Measurements from ENCODE around the gene BABAM2.

The BABAM2 gene

DNA sequence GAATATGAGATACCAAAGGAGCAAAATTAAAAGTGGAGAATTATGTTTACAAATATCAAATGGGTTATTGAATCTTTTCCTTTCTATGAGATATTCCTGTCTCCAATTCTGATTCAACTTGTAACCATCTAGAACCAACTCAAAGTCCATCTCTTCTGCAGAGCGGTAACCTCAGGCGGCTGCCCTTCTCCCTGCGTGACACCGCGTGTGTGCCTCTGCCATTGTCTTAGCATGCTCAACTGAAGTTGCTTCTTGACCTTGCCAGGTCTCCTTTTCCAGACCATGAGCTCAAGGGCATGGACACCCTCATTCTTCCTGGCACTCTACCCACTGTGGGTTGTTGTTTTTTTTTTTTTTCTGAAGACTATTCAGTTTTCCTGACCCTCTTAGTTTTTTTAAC is 398.1 kb downstream of the BABAM2 start:
- no peaks in the 10 kb centered on the region for H3K27me3 ChIP-seq
- H3K4me1 ChIP-seq: no peaks in the 10 kb centered on the region
- TF ChIP-seq Cebpa-rat (IDR thresholded peaks at IDR 0.05): no peak
- H3K36me3 ChIP-seq: peaks cover 9% of the 10 kb centered on the region
- no peak overlapping the region for H3K4me2 ChIP-seq
- no peaks in the 10 kb centered on the region for H3K9me3 ChIP-seq
- no peak overlapping the region for H3K4me3 ChIP-seq
- H4K20me1 ChIP-seq: no peaks in the 10 kb centered on the region
- H3K9ac ChIP-seq: no peak overlapping the region
- no peak overlapping the region for H3K27ac ChIP-seq

DNA sequence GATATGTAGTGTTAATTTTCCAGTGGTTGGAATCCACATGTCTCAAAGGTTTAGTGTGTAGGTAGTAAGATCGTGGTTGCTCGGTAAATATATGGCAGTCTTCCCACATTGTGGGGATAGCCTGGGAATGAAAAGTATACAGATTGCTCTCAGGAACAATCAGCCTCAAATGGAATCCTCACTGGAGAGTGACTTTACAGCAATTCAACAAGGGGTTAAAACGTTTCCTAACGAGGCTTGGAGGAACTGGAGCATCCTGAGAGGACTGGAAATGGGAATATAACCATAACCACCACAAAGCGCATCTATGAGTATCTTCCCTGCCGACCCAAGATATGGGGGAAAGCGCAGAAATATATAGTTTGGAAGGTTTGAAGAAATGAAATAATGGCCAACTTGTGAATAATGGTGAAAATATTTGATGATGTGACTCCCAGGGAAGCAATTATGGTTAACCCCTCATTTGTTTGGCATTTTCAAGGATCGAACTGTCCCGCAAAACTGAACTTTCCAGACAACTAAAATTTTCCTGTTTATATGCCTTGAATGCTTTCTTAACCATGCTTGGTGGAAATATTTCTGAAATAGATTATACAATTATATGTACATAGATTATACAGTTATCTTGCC is 401.4 kb downstream of the BABAM2 start:
- no peak overlapping the region for H3K9ac ChIP-seq
- peaks cover 9% of the 10 kb centered on the region for H3K36me3 ChIP-seq
- no peak overlapping the region for H3K4me2 ChIP-seq
- TF ChIP-seq Cebpa-rat (IDR thresholded peaks at IDR 0.05): no peak
- no peaks in the 10 kb centered on the region for H3K4me1 ChIP-seq
- H4K20me1 ChIP-seq: no peaks in the 10 kb centered on the region
- H3K9me3 ChIP-seq: no peaks in the 10 kb centered on the region
- H3K27me3 ChIP-seq: no peaks in the 10 kb centered on the region
- H3K27ac ChIP-seq: no peak overlapping the region
- no peak overlapping the region for H3K4me3 ChIP-seq

DNA sequence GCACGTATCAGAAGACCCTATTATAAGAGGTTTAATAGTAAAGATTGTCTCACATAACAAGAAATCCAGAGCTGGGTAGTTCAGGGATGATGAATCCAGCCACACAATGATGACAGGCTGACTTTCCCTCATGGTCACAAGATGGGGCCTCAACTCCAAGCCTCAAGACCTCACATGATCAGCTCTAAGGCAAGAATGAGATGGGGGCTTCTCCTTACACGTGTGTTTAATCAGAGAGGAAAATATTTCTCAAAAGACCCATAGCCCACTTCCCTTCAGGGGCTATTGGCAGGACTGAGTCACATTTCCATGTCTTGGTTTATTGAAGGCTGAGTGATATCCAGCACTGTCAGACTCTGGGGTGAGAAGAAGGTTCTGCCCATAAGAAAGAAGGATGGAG is 402.0 kb downstream of the BABAM2 start:
- no peak overlapping the region for H3K27ac ChIP-seq
- H3K4me2 ChIP-seq: no peak overlapping the region
- peaks cover 6% of the 10 kb centered on the region for H3K36me3 ChIP-seq
- H3K9me3 ChIP-seq: no peaks in the 10 kb centered on the region
- no peak overlapping the region for H3K9ac ChIP-seq
- H3K27me3 ChIP-seq: no peaks in the 10 kb centered on the region
- H3K4me3 ChIP-seq: no peak overlapping the region
- H3K4me1 ChIP-seq: no peaks in the 10 kb centered on the region
- TF ChIP-seq Cebpa-rat (IDR thresholded peaks at IDR 0.05): no peak
- H4K20me1 ChIP-seq: no peaks in the 10 kb centered on the region

DNA sequence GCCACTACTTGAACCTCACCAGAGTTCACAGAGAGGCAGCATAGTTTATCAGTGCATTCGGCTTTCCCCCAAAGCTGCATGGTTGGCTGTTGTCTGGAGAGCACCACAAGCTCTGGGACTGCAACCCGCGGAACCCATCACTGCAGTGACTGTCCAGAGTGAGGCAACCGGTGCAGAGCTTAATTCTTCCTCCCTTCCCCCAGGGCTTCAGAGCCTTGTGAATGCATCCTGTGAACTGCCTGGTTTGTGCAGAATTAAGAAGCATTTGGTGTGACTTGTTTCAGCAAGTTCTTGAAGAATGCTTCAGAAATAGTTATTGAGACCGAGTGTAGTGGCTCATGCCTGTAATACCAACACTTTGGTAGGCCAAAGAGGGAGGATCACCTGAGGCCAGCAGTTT is 402.9 kb downstream of the BABAM2 start:
- no peak overlapping the region for H3K4me3 ChIP-seq
- H3K4me2 ChIP-seq: no peak overlapping the region
- no peak overlapping the region for H3K9ac ChIP-seq
- H3K9me3 ChIP-seq: no peaks in the 10 kb centered on the region
- TF ChIP-seq Cebpa-rat (IDR thresholded peaks at IDR 0.05): no peak
- peaks cover 6% of the 10 kb centered on the region for H3K4me1 ChIP-seq
- no peaks in the 10 kb centered on the region for H4K20me1 ChIP-seq
- H3K27ac ChIP-seq: no peak overlapping the region
- H3K36me3 ChIP-seq: no peaks in the 10 kb centered on the region
- no peaks in the 10 kb centered on the region for H3K27me3 ChIP-seq

- H3K9ac ChIP-seq: no peak overlapping the region
- peaks cover 14% of the 10 kb centered on the region for H3K4me1 ChIP-seq
- H3K27ac ChIP-seq: no peak overlapping the region
- H4K20me1 ChIP-seq: no peaks in the 10 kb centered on the region
- H3K4me3 ChIP-seq: no peak overlapping the region
- no peak overlapping the region for H3K4me2 ChIP-seq
- H3K27me3 ChIP-seq: no peaks in the 10 kb centered on the region
- no peak for TF ChIP-seq Cebpa-rat (IDR thresholded peaks at IDR 0.05)
- H3K9me3 ChIP-seq: no peaks in the 10 kb centered on the region
- H3K36me3 ChIP-seq: 0 out of 2 replicates have a peak, but pooled peaks cover 7% of the 10 kb centered on the region
Measured at GRCh38 chr2:28294451-28294850, 403.9 kb downstream of the BABAM2 start.

DNA sequence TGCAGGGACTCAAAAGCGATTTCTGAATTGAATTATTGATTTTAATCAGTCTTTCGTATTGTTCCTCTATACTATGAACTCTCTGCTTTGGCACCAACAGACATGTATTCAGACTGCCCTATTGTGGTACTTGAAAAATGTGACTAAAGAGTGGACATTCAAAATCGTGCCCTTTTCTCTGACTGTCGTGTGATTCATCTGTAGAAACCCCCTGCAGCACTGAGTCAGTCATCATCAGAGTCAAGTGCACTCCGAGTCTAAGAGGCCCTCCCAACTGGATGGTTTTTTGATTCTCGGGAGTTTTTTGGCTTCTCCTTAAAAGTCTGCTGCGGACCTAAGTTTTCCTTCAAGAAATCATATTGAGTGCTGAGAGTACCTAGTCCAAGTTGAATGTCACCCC is 405.7 kb downstream of the BABAM2 start:
- no peak overlapping the region for H3K27ac ChIP-seq
- H3K9ac ChIP-seq: no peak overlapping the region
- H4K20me1 ChIP-seq: no peaks in the 10 kb centered on the region
- H3K27me3 ChIP-seq: no peaks in the 10 kb centered on the region
- H3K4me1 ChIP-seq: peaks cover 14% of the 10 kb centered on the region
- TF ChIP-seq Cebpa-rat (IDR thresholded peaks at IDR 0.05): no peak
- H3K36me3 ChIP-seq: peaks cover 19% of the 10 kb centered on the region
- no peaks in the 10 kb centered on the region for H3K9me3 ChIP-seq
- no peak overlapping the region for H3K4me3 ChIP-seq
- no peak overlapping the region for H3K4me2 ChIP-seq

- no peak for TF ChIP-seq Cebpa-rat (IDR thresholded peaks at IDR 0.05)
Measured at GRCh38 chr2:28296904-28297303, 406.4 kb downstream of the BABAM2 start.

DNA sequence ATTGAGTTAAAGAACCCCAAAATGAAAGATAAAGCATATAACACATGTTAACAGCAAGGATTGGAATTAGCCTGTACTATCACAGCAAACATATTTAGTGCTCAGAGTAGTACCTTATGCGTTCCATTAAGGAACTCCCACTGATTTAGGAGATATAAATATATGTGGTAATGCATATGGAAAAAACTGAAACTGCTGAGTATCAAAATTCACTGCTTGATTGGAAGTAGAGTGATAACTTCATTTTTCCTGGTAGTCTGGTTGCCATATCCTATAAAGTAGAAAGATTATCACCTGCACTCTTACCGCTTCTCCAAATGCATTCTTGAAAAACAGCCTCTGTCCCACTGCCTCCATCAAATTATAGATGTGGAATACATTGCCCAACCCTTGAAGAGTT is 407.0 kb downstream of the BABAM2 start:
- Histone ChIP-seq H3K9ac (no peak overlapping the region), H3K4me3 (no peak overlapping the region), H3K4me1 (peaks cover 14% of the 10 kb centered on the region), H3K4me2 (no peak overlapping the region), H3K27ac (no peak overlapping the region), H4K20me1 (no peaks in the 10 kb centered on the region), H3K36me3 (peaks cover 29% of the 10 kb centered on the region), H3K27me3 (no peaks in the 10 kb centered on the region), H3K9me3 (no peaks in the 10 kb centered on the region)
- no peak for TF ChIP-seq Cebpa-rat (IDR thresholded peaks at IDR 0.05)

More at GRCh38 chr2:28296904-28297303, 406.4 kb downstream of the BABAM2 start:
- peaks cover 23% of the 10 kb centered on the region for H3K36me3 ChIP-seq
- H3K27ac ChIP-seq: no peak overlapping the region
- H3K27me3 ChIP-seq: no peaks in the 10 kb centered on the region
- no peak overlapping the region for H3K4me2 ChIP-seq
- peaks cover 14% of the 10 kb centered on the region for H3K4me1 ChIP-seq
- H4K20me1 ChIP-seq: no peaks in the 10 kb centered on the region
- H3K4me3 ChIP-seq: no peak overlapping the region
- H3K9me3 ChIP-seq: no peaks in the 10 kb centered on the region
- no peak overlapping the region for H3K9ac ChIP-seq

DNA sequence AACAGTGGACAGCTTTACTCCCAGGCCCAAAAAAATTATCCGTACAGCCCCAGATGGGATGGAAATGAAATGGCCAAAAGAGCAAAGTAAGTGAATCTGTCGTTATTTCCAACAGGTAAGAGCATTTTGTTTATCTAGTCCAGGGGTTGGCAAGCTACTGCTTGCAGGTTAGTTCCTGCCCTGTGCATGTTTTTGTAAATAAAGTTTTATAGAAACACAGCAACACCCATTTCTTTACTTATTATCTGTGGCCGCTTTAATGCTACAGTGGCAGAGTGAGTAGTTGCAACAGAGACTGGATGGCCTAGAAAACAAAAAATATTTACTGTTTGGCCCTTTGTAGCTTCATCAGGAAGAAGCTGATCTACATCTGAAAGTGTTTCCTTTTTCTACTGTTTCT is 407.9 kb downstream of the BABAM2 start:
- Histone ChIP-seq H3K27me3 (no peaks in the 10 kb centered on the region), H3K4me2 (peak overlapping the region; percentile 38), H3K9me3 (no peaks in the 10 kb centered on the region), H4K20me1 (no peaks in the 10 kb centered on the region), H3K27ac (no peak overlapping the region), H3K4me1 (peaks cover 14% of the 10 kb centered on the region), H3K36me3 (peaks cover 30% of the 10 kb centered on the region), H3K4me3 (no peak overlapping the region), H3K9ac (no peak overlapping the region)
- no peak for TF ChIP-seq Cebpa-rat (IDR thresholded peaks at IDR 0.05)

GRCh38 chr2:28300485-28301341 is 410.2 kb downstream of the BABAM2 start:
- no peak overlapping the region for H3K4me3 ChIP-seq
- H3K27ac ChIP-seq: no peak overlapping the region
- peaks cover 35% of the 10 kb centered on the region for H3K36me3 ChIP-seq
- H3K9me3 ChIP-seq: peaks cover 12% of the 10 kb centered on the region
- no peaks in the 10 kb centered on the region for H3K27me3 ChIP-seq
- H4K20me1 ChIP-seq: no peaks in the 10 kb centered on the region
- H3K4me1 ChIP-seq: peaks cover 14% of the 10 kb centered on the region
- TF ChIP-seq Cebpa-rat (IDR thresholded peaks at IDR 0.05): no peak
- no peak overlapping the region for H3K9ac ChIP-seq
- no peak overlapping the region for H3K4me2 ChIP-seq
